Osteoblast (primary cell): ENCODE data around the gene ATP6V0A4. TPM values are rescaled to one million over a fixed set of nuclear protein-coding genes. Genes with fewer than 3 reads are reported as not detected.

Experiments used
- DNase-seq: peaks from one replicate; pipeline ENCODE4 v3.0.0; 2011; ENCODE audit warnings: low spot score, mixed read lengths; ENCODE audit not compliant: insufficient read length; ENCODE audit errors: missing footprints
- H2AFZ ChIP-seq: 2 replicates; pipeline ENCODE4 v1.6.0; 2011; ENCODE audit warnings: mild to moderate bottlenecking, low read length
- H3K27ac ChIP-seq: 2 replicates; pipeline ENCODE4 v1.5.1; 2011; ENCODE audit warnings: mild to moderate bottlenecking, low read depth, low read length, moderate library complexity
- H3K27me3 ChIP-seq: 2 replicates; pipeline ENCODE4 v1.6.0; 2012; ENCODE audit warnings: mild to moderate bottlenecking, control low read depth, inconsistent platforms, low read length, moderate library complexity; ENCODE audit not compliant: insufficient read depth
- H3K36me3 ChIP-seq: 2 replicates; pipeline ENCODE4 v1.5.1; 2011; ENCODE audit warnings: mild to moderate bottlenecking, low read length, control low read depth, moderate library complexity; ENCODE audit not compliant: insufficient read depth
- H3K4me1 ChIP-seq: 2 replicates; pipeline ENCODE4 v1.5.1; 2011; ENCODE audit warnings: mild to moderate bottlenecking, low read length, control low read depth, moderate library complexity; ENCODE audit not compliant: insufficient read depth
- H3K4me2 ChIP-seq: 2 replicates; pipeline ENCODE4 v1.6.0; 2011; ENCODE audit warnings: mild to moderate bottlenecking, low read length; ENCODE audit not compliant: insufficient read depth
- H3K4me3 ChIP-seq: fragments of 200-600 bp; sonication (generic); 3 replicates; pipeline ENCODE4 v1.5.1; 2012; ENCODE audit warnings: mild to moderate bottlenecking, low read length, inconsistent platforms; ENCODE audit not compliant: insufficient read depth
- H3K79me2 ChIP-seq: 2 replicates; pipeline ENCODE4 v1.6.0; 2012; ENCODE audit warnings: mild to moderate bottlenecking, low read length, control low read depth, inconsistent platforms; ENCODE audit not compliant: insufficient read depth
- H3K9me3 ChIP-seq: 2 replicates; pipeline ENCODE4 v1.5.1; 2011; ENCODE audit warnings: low read depth, low read length, control low read depth
- H4K20me1 ChIP-seq: 2 replicates; pipeline ENCODE4 v1.6.0; 2012; ENCODE audit warnings: mild to moderate bottlenecking, low read length, control low read depth; ENCODE audit not compliant: insufficient read depth
- CTCF ChIP-seq: IDR thresholded peaks from 2 replicates; pipeline ENCODE4 v1.5.1; 2011; ENCODE audit warnings: mild to moderate bottlenecking, low read depth, low read length, moderate library complexity; ENCODE audit errors: extremely low read depth
- total RNA-seq: library from RNA; depleted of rRNA; stranded (reverse); fragments of >200 nt; gene quantifications from 2 replicates; pipeline ENCODE4 v1.2.3, GENCODE V29; 2012

Gene ATP6V0A4
- total RNA-seq, 1 donor: under 0.01 TPM

- H3K27me3 ChIP-seq: no peaks in the 10 kb centered on the region
- H3K36me3 ChIP-seq: no peaks in the 10 kb centered on the region
- no peak overlapping the region for H3K4me3 ChIP-seq
- H3K4me1 ChIP-seq: no peaks in the 10 kb centered on the region
- no peak for TF ChIP-seq CTCF
- no peak for DNase-seq
- no peaks in the 10 kb centered on the region for H3K9me3 ChIP-seq
- H2AFZ ChIP-seq: no peak overlapping the region
- H3K79me2 ChIP-seq: no peaks in the 10 kb centered on the region
- H4K20me1 ChIP-seq: no peaks in the 10 kb centered on the region
- no peak overlapping the region for H3K27ac ChIP-seq
- H3K4me2 ChIP-seq: no peak overlapping the region
Measured at GRCh38 chr7:138748666-138749065, 49.3 kb downstream of the ATP6V0A4 start.

DNA sequence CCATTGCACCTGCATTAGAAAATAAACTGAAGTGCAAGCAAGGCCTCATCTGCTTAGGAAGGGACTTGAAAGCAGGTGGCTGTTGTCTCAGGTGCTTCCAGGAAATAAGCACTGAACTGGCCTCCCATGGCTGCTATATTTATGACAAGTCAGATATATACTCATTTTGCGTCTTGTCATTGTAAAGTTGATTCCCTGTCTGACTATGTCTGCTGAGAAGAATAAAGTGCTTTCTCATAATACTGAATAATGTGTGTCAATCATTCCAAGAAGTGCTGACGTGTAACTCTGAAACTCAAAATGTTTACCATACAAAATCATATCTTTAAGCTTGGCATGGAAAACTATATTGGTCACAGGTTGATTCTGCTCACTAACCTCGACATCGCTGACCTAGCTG is 51.9 kb downstream of the ATP6V0A4 start:
- Histone ChIP-seq H3K4me3 (no peak overlapping the region), H3K9me3 (no peaks in the 10 kb centered on the region), H3K36me3 (no peaks in the 10 kb centered on the region), H4K20me1 (no peaks in the 10 kb centered on the region), H3K27ac (no peak overlapping the region), H3K79me2 (no peaks in the 10 kb centered on the region), H3K27me3 (no peaks in the 10 kb centered on the region), H3K4me1 (peaks cover 3% of the 10 kb centered on the region), H3K4me2 (no peak overlapping the region), H2AFZ (no peak overlapping the region)
- no peak for TF ChIP-seq CTCF
- no peak for DNase-seq

- H3K4me2 ChIP-seq: no peak overlapping the region
- H3K4me3 ChIP-seq: no peak overlapping the region
Measured at GRCh38 chr7:138745189-138745588, 52.8 kb downstream of the ATP6V0A4 start.

GRCh38 chr7:138741453-138741735 is 56.6 kb downstream of the ATP6V0A4 start:
- Histone ChIP-seq H4K20me1 (no peaks in the 10 kb centered on the region), H3K27me3 (no peaks in the 10 kb centered on the region), H3K9me3 (no peaks in the 10 kb centered on the region), H3K27ac (no peak overlapping the region), H3K4me3 (no peak overlapping the region), H2AFZ (no peak overlapping the region), H3K4me2 (no peak overlapping the region), H3K79me2 (no peaks in the 10 kb centered on the region), H3K4me1 (peaks cover 3% of the 10 kb centered on the region), H3K36me3 (no peaks in the 10 kb centered on the region)
- no peak for TF ChIP-seq CTCF
- no peak for DNase-seq

More at GRCh38 chr7:138745189-138745588, 52.8 kb downstream of the ATP6V0A4 start:
- Histone ChIP-seq H3K79me2 (no peaks in the 10 kb centered on the region), H4K20me1 (no peaks in the 10 kb centered on the region), H3K9me3 (no peaks in the 10 kb centered on the region), H3K27me3 (no peaks in the 10 kb centered on the region), H3K36me3 (no peaks in the 10 kb centered on the region), H2AFZ (no peak overlapping the region), H3K27ac (no peak overlapping the region), H3K4me1 (peaks cover 3% of the 10 kb centered on the region)
- no peak for TF ChIP-seq CTCF
- no peak for DNase-seq
